ENCODE data around the gene ETV6. TPM values are rescaled to one million over a fixed set of nuclear protein-coding genes. Genes with fewer than 3 reads are reported as not detected.

ETV6 gene
- total RNA-seq, 1 donor from 2014 or later, result 14.7 TPM

GRCh38 chr12:11891346-11891745, 241.9 kb downstream of the ETV6 start:
- Histone ChIP-seq H3K4me3 (no peak overlapping the region), H3K4me1 (peaks cover 10% of the 10 kb centered on the region), H3K27ac (no peak overlapping the region), H3K27me3 (no peaks in the 10 kb centered on the region), H3K36me3 (peaks cover 0 to 39% of the 10 kb centered on the region in 2 donors), H3K9me3 (no peaks in the 10 kb centered on the region)
- DNase-seq (ENCODE audit: extremely low spot score in 2 of 2), result no peak
- TF ChIP-seq CTCF (IDR thresholded peaks at IDR 0.05) (no peak), POLR2A (IDR thresholded peaks at IDR 0.05) (no peak), POLR2AphosphoS5 (IDR thresholded peaks at IDR 0.05; ENCODE audit: insufficient read depth in 1 of 2, low read depth in 1 of 2) (no peak)
- intact Hi-C loops (cut with DNase I), result no loop called here

GRCh38 chr12:11891754-11892386, 242.4 kb downstream of the ETV6 start:
- H3K27ac ChIP-seq, result no peak overlapping the region
- DNase-seq (ENCODE audit: extremely low spot score in 2 of 2), result no peak
- H3K4me3 ChIP-seq, result no peak overlapping the region
- intact Hi-C loops (cut with DNase I), result no loop called here
- H3K4me1 ChIP-seq, result peaks cover 10% of the 10 kb centered on the region
- H3K9me3 ChIP-seq, result no peaks in the 10 kb centered on the region
- H3K27me3 ChIP-seq, result no peaks in the 10 kb centered on the region
- H3K36me3 ChIP-seq, result peaks cover 0 to 33% of the 10 kb centered on the region in 2 donors
- no peak for TF ChIP-seq POLR2A (IDR thresholded peaks at IDR 0.05)
- TF ChIP-seq POLR2AphosphoS5 (IDR thresholded peaks at IDR 0.05; ENCODE audit: insufficient read depth in 1 of 2, low read depth in 1 of 2), result no peak
- TF ChIP-seq CTCF (IDR thresholded peaks at IDR 0.05), result no peak

- Histone ChIP-seq H3K27me3 (no peaks in the 10 kb centered on the region), H3K36me3 (peaks cover 0 to 16% of the 10 kb centered on the region in 2 donors), H3K9me3 (no peaks in the 10 kb centered on the region), H3K27ac (no peak overlapping the region), H3K4me1 (peaks cover 10% of the 10 kb centered on the region), H3K4me3 (no peak overlapping the region)
- TF ChIP-seq CTCF (IDR thresholded peaks at IDR 0.05) (no peak), POLR2AphosphoS5 (IDR thresholded peaks at IDR 0.05; ENCODE audit: insufficient read depth in 1 of 2, low read depth in 1 of 2) (no peak), POLR2A (IDR thresholded peaks at IDR 0.05) (no peak)
- intact Hi-C loops (cut with DNase I), result no loop called here
- DNase-seq (ENCODE audit: extremely low spot score in 2 of 2), result no peak
Measured at GRCh38 chr12:11893998-11894397, 244.5 kb downstream of the ETV6 start.

GRCh38 chr12:11894890-11895289, 245.4 kb downstream of the ETV6 start:
- Histone ChIP-seq H3K4me1 (peaks cover 10% of the 10 kb centered on the region), H3K4me3 (no peak overlapping the region), H3K9me3 (no peaks in the 10 kb centered on the region), H3K36me3 (peaks cover 0 to 16% of the 10 kb centered on the region in 2 donors), H3K27ac (no peak overlapping the region), H3K27me3 (no peaks in the 10 kb centered on the region)
- TF ChIP-seq POLR2A (IDR thresholded peaks at IDR 0.05), result no peak
- TF ChIP-seq CTCF (IDR thresholded peaks at IDR 0.05), result no peak
- no peak for TF ChIP-seq POLR2AphosphoS5 (IDR thresholded peaks at IDR 0.05; ENCODE audit: insufficient read depth in 1 of 2, low read depth in 1 of 2)
- intact Hi-C loops (cut with DNase I), result no loop called here
- no peak for DNase-seq (ENCODE audit: extremely low spot score in 2 of 2)

GRCh38 chr12:11895421-11896078, 246.1 kb downstream of the ETV6 start:
- Histone ChIP-seq H3K36me3 (peaks cover 0 to 16% of the 10 kb centered on the region in 2 donors), H3K4me1 (peaks cover 10% of the 10 kb centered on the region), H3K9me3 (no peaks in the 10 kb centered on the region), H3K27ac (no peak overlapping the region), H3K4me3 (no peak overlapping the region), H3K27me3 (no peaks in the 10 kb centered on the region)
- no peak for TF ChIP-seq POLR2A (IDR thresholded peaks at IDR 0.05)
- no peak for TF ChIP-seq CTCF (IDR thresholded peaks at IDR 0.05)
- TF ChIP-seq POLR2AphosphoS5 (IDR thresholded peaks at IDR 0.05; ENCODE audit: insufficient read depth in 1 of 2, low read depth in 1 of 2), result no peak
- intact Hi-C loops (cut with DNase I), result no loop called here
- no peak for DNase-seq (ENCODE audit: extremely low spot score in 2 of 2)

All from vagina (tissue), 2 donors.